Lower lobe of right lung (tissue), 2 donors: Measurements from ENCODE around the gene PSMB9. TPM values are rescaled to one million over a fixed set of nuclear protein-coding genes. Genes with fewer than 3 reads are reported as not detected.

Source experiments
- ATAC-seq, 2 donors: fragments of 200-7000 bp; cut with Tn5 transposase; one replicate each; pipeline ENCODE4 v1.9.1; 2020 to 2022; ENCODE audit warnings: mild to moderate bottlenecking in 2 of 2, moderate library complexity in 2 of 2
- DNase-seq: peaks from one replicate; pipeline ENCODE4 v3.0.0-alpha.2; 2020
- H3K27ac ChIP-seq: fragments of 200-600 bp; one replicate; pipeline ENCODE4 v1.8.0; 2022
- H3K27me3 ChIP-seq: fragments of 200-600 bp; one replicate; pipeline ENCODE4 v1.8.0; 2022; ENCODE audit warnings: low read depth
- H3K36me3 ChIP-seq: fragments of 200-600 bp; one replicate; pipeline ENCODE4 v1.8.0; 2022; ENCODE audit warnings: mild to moderate bottlenecking
- H3K4me1 ChIP-seq: fragments of 200-600 bp; one replicate; pipeline ENCODE4 v1.8.0; 2022
- H3K4me3 ChIP-seq: fragments of 200-600 bp; one replicate; pipeline ENCODE4 v1.8.0; 2022; ENCODE audit warnings: mild to moderate bottlenecking
- H3K9me3 ChIP-seq: fragments of 200-600 bp; one replicate; pipeline ENCODE4 v1.8.0; 2022
- CTCF ChIP-seq: fragments of 200-600 bp; IDR thresholded peaks from one replicate; pipeline ENCODE4 v1.8.0; 2022; ENCODE audit warnings: antibody characterized with exemption, mild to moderate bottlenecking
- intact Hi-C: fragments of 100-400 bp; cut with DNase I; formaldehyde crosslinking; loops from one replicate; pipeline ENCODE4 v1.11.0; 2022
- total RNA-seq: library from RNA; stranded (reverse); fragmentation: NEBNext Ultra II Directional; extraction: Animal tissue kit (Norgen Biotek cat#: 25700); gene quantifications from one replicate; pipeline ENCODE4 v1.2.1, GENCODE V29; 2021
- donor health status: DM: no; HTN: yes; CAD: no; lungs with severe emphysema.

The PSMB9 gene
- total RNA-seq, 1 donor from 2014 or later = 74.5 TPM

- peaks cover 13% of the 10 kb centered on the region for H3K4me1 ChIP-seq
- ATAC-seq (no peak), DNase-seq (no peak)
- H3K36me3 ChIP-seq = no peaks in the 10 kb centered on the region
- no peak overlapping the region for H3K4me3 ChIP-seq
- intact Hi-C loops = loop anchor here (10.0 kb wide), 1 partner anchor 102 kb away; no protein-coding TSS in a partner anchor
- H3K27me3 ChIP-seq = no peaks in the 10 kb centered on the region
- H3K27ac ChIP-seq = no peak overlapping the region
- no peaks in the 10 kb centered on the region for H3K9me3 ChIP-seq
- TF ChIP-seq CTCF = no peak
These were observed 28.9 kb downstream of the PSMB9 start for GRCh38 chr6:32882879-32883250.

GRCh38 chr6:32883789-32884188, 29.8 kb downstream of the PSMB9 start:
- no peak for TF ChIP-seq CTCF
- no peaks in the 10 kb centered on the region for H3K36me3 ChIP-seq
- intact Hi-C loops = loop anchor here (10.0 kb wide), 1 partner anchor 101 kb away; no protein-coding TSS in a partner anchor

GRCh38 chr6:32885698-32886286, 31.8 kb downstream of the PSMB9 start:
- Histone ChIP-seq H3K4me3 (no peak overlapping the region), H3K36me3 (no peaks in the 10 kb centered on the region), H3K9me3 (no peaks in the 10 kb centered on the region), H3K27ac (no peak overlapping the region), H3K27me3 (no peaks in the 10 kb centered on the region), H3K4me1 (peaks cover 13% of the 10 kb centered on the region)
- TF ChIP-seq CTCF = peak; percentile 61
- ATAC-seq (peak; percentile 60 to 64), DNase-seq (no peak)
- intact Hi-C loops = loop anchor here (10.0 kb wide), 1 partner anchor 99 kb away; no protein-coding TSS in a partner anchor

More at GRCh38 chr6:32883789-32884188, 29.8 kb downstream of the PSMB9 start:
- Histone ChIP-seq H3K27me3 (no peaks in the 10 kb centered on the region), H3K4me1 (peaks cover 13% of the 10 kb centered on the region), H3K9me3 (no peaks in the 10 kb centered on the region), H3K4me3 (no peak overlapping the region), H3K27ac (no peak overlapping the region)
- ATAC-seq (peak; percentile 86 to 88), DNase-seq (peak; percentile 64)

GRCh38 chr6:32886681-32887383, 32.8 kb downstream of the PSMB9 start:
- DNase-seq = no peak
- Histone ChIP-seq H3K4me3 (no peak overlapping the region), H3K27me3 (no peaks in the 10 kb centered on the region), H3K9me3 (no peaks in the 10 kb centered on the region), H3K4me1 (peaks cover 13% of the 10 kb centered on the region), H3K27ac (no peak overlapping the region), H3K36me3 (no peaks in the 10 kb centered on the region)
- ATAC-seq = no peak
- TF ChIP-seq CTCF = no peak
- intact Hi-C loops = loop anchor here (10.0 kb wide), 1 partner anchor 98 kb away; no protein-coding TSS in a partner anchor

- no peak for TF ChIP-seq CTCF
- Histone ChIP-seq H3K27ac (no peak overlapping the region), H3K4me1 (peaks cover 13% of the 10 kb centered on the region), H3K9me3 (no peaks in the 10 kb centered on the region), H3K36me3 (no peaks in the 10 kb centered on the region), H3K4me3 (no peak overlapping the region), H3K27me3 (no peaks in the 10 kb centered on the region)
- no peak for ATAC-seq
- no peak for DNase-seq
- intact Hi-C loops = loop anchor here (10.0 kb wide), 1 partner anchor 97 kb away; no protein-coding TSS in a partner anchor
These were observed 33.6 kb downstream of the PSMB9 start for GRCh38 chr6:32887616-32888015.
